ENCODE data around the gene MRLN.
A peak's percentile ranks its signal among the peaks of the same experiment; 100 is the strongest.
"Not testable (repeated sequence)": the region's sequence is repeated elsewhere in the genome, so short reads cannot be mapped to it uniquely, and the experiment has no call there.

The MRLN gene

GRCh38 chr10:59744762-59745161 lies 8.5 kb downstream of the MRLN start:
- not testable (repeated sequence) for DNase-seq

DNA sequence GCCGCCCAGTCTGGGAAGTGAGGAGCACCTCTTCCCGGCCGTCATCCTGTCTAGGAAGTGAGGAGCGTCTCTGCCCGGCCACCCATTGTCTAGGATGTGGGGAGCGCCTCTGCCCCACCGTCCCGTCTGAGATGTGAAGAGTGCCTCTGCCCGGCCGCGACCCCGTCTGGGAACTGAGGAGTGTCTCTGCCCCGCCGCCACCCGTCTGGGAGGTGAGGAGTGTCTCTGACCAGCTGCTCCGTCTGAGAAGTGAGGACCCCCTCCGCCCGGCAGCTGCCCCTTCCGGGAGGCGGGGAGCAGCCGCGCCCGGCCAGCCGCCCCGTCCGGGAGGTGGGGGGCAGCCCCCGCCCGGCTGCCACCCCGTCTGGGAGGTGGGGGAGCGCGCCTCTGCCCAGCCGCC lies 9.1 kb downstream of the MRLN start:
- DNase-seq: not testable (repeated sequence)

DNA sequence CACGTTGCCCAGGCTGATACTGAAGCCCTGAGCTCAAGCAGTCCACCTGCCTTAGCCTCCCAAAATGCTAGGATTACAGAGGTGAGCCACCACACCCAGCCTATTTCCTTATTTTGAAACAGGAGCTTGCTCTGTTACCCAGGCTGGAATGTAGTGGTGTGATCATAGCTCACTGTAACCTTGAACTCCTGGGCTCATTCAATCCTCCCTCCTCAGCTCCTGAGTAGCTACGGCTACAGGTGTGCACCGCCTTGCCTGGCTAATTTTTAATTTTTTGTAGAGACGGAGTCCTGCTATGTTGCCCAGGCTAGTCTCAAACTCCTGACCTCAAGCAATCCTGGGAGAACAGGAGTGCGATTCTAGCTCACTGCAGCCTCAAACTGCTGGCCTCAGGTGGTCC lies 11.7 kb downstream of the MRLN start:
- no peak for DNase-seq

DNA sequence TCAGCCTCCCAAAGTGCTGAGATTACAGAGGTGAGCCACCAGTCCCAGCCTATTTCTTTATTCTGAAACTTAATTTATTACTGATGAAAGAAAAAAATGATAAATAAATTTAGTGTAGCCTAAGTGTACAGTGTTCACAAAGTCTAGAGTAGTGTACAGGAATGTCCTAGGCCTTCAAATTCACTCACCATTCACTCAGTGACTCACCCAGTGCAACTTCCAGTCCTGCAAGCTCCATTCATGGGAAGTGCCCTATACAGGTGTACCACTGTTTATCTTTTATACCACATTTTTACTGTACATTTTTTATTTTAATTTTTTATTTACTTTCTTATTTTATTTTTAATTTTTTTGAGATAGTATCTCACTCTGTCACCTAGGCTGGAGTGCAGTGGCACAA lies 12.2 kb downstream of the MRLN start:
- no peak for DNase-seq

- DNase-seq: no peak
Observed at GRCh38 chr10:59736749-59737148, 16.5 kb downstream of the MRLN start.

DNA sequence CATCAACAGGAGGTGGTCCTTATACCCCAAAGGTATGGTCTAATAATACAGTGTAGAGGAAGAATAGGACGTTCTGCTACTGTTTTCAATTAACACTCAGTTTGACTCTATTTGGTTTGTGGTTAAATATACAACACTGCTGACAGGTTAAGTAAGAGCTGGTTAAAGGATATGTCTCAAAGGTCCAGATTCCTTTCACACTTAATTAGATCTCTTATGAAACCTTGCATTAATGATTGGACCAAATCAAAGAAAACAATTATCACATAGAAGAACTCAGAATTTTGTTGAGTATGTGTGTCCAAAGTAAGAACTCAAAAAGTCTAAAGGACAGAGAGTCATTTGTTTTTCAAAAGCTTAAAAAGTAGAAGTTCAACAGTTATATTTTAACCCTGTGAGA lies 18.0 kb downstream of the MRLN start:
- no peak for DNase-seq

DNA sequence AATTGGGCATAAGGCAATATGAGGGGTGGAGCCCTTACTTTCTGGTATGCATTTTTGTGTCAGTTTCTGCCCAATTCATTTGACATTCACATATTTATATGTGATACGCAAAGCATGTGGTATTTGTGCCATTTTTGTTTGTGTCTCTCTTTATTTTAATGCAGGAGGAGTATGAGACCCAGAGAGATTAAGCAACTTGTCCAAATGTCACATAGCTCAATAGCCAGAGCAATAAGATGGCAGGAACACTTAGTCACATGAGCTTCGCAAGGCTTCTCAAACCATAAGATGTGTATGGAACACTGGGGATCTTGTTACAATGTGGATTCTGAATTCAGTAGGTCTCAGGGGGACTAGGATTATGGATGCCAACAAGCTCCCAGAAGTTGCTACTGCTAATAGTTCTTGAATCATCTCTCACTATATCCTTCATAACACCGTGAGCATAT lies 19.2 kb downstream of the MRLN start:
- DNase-seq: no peak

GRCh38 chr10:59733321-59734013 lies 19.8 kb downstream of the MRLN start:
- DNase-seq: not testable (repeated sequence)

DNA sequence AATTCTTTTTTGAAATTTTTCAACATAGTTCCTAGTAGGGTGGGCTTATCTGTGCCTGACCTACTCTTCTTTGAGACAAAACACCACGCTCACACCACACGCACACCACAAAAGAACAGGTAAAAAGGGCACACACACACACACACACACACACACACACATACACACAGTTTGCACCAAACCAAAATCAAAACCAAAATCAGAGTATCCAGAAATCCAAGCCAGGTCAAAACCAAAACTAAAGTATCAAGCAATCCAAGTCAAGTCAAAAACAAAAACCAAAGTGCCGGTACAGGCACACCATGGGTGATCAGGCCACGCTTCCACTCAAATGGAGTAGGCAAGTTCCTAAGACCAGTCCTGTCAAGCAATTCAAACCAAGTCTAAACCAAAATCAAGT lies 20.4 kb downstream of the MRLN start:
- DNase-seq: not testable (repeated sequence)

- not testable (repeated sequence) for DNase-seq
Observed at GRCh38 chr10:59729167-59729566, 24.1 kb downstream of the MRLN start.

DNA sequence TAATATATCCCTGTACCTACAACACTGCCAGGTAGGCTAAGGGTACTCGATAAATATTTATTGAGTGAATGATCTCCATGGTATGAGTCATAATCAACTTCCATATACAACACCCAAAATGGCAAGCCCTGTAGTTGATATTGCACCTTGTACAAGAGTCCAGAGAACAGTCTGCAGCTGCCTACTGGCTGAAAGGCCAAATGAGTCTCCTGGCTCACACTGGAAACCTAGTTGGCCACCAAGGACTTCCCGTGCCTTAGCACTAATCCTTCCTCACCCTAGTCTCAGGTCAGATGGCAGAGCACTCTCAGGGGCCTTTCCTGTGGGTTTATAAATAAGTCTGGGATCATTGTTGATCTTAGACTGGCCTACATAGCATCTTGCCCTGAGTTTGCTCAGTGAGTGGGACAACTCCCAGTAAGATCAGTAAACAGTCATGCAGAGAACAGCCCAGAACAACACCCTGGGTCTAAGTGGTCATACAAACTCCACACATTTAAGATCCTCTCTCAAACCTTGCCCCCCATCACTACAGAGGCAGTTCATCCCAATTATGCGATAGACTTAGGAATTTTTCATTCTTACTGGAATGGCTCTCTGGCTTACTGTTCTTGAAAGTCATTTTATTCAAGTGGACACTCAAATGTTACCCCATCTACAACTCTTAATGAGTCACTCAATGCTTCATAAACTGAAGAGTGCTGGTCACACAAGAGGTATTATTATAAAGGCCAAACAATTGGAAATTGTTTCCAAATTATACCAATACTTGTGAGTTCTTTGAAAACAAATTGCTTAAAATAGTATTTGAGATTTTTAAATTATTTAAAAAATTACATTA lies 28.9 kb downstream of the MRLN start:
- DNase-seq: peak; percentile 30

DNA sequence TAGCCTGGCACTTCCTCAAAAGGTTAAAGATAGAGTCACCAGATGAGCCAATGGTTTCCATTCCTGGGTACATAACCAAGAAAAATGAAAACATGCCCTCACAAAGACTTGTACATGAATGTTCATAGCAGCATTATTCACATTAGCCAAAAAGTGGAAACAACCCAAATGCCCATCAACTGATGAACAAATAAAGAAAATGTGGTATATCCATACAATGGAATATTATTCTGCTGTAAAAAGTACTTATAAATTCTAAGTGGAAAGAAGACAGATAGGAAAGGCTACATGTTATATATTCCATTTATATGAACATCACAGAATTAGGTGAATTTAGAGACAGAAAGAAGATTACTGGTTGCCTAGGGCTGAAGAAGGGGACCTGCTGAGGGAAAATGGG lies 32.9 kb downstream of the MRLN start:
- no peak for DNase-seq

GRCh38 chr10:59719374-59719773 lies 33.9 kb downstream of the MRLN start:
- no peak for DNase-seq

DNA sequence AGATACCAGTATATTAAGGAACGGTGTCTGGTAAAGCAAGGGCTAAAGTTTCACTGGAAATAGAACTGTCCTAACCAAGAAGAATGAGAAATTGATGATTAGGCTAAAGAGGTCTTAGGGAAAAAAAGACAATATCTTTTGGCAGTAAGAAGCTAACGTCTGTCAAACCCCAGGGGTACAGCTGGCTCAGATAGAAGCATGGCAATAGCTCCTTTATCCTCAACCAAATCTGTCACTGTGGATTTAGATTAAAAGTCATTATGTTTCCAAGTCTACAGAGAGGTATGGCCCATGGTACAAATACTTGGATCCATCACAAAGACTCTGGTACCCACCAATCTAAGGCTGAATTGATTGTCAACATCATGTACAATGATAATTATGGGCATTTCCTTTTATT lies 35.0 kb downstream of the MRLN start:
- DNase-seq: peak; percentile 67

GRCh38 chr10:59713196-59713821 lies 39.9 kb downstream of the MRLN start:
- DNase-seq: no peak

DNA sequence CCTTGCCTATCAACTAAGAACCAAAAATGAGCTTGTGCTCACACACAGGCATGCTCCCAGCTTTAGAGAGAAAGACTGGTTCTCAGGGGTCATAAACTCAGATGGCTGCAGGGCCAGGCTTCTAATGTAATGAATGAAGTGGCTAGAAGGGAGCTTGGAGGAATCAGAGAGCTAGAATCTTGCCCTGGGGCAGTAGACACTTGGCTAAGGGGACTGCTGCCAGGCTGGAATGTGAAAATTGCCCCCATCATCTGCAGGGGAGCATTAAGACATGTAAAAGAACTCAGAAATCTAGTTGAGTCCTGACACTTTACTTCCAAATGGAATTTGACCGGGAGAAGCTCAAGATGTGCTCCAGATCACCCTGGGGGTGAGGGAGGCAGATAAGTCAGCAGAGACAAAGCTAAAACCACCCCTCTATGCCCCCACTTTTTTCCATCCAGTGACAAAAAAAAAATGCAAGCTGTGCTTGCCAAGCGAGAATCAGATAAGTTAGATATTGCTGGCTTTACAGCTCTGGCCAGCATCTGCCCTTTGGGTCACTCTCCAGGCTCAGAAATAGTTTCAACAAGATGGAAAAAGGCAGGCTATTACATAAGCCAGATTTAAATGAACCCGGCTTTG lies 41.3 kb downstream of the MRLN start:
- DNase-seq: no peak

DNA sequence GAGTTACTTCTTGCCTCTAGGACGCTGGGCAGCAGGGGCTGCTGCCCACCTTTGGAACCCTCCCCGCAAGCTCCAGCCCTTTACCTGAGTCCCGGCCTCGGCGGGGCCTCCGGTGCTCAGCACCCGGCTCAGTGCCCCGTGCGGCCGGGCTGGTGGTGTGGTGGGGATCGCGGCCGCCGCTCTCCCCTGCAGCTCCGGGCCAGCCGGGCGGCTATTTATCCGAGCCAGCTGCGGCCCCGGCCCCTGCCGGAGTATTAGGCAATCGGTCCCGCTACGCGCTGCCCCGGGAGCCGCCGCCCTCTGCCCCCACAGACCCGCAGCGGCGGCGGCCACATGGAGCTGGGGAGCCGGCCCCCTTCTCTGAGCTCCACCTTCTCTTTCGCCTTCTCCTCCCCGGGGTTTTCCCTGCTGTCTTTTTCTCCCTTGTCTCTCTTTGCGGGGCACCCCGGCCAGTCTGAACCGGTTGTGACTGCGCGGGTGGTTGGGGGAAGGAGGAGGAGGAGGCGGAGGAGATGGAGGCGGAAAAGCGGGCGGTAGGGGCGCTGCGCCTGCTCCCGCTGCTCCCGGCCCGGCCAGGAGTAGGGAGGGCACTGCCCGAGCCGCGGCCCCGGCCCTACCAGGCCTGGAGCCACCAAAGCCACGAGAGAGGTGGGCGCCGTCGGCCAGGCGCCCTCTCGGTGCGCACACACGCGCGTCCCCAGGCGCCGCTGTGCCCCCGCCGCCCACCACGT lies 43.7 kb downstream of the MRLN start, which contains the start of gene SLC16A9:
Gene SLC16A9 (minus strand): TSS at position 456 of the 731 bp plus-strand sequence. CDS start 25,559 bp downstream, outside the sequence.
- peak; percentile 80 for DNase-seq

DNA sequence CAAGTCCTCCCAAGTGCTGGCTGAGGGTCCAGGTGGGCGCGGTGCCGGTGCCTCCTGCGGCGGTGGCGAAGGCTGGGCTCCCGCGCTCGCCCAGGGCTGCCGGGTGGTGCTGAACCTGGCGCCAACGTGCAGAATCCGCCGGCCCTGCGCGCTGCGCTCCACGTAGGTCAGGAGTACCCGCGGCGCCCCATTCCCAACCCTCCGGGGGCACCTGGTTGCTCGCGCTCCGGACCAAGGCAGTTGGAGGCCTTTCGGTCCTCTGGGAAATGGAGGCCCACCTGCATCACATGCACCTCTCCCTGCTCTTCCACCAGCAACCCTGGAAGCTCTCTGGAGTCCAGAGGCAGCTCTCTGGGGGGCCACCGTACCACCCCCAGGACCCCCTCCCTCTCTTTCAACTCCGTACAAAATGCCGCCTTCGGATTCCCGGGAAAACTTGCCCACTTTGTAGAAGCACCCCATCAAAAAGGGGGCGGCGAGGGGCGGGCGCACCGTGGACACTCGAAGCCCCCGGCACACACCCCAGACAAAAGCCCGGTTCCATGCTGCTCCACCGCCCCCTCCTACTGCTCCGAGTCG lies 44.4 kb downstream of the MRLN start:
- DNase-seq: peak; percentile 42

GRCh38 chr10:59706851-59707797 lies 46.1 kb downstream of the MRLN start:
- no peak for DNase-seq

DNA sequence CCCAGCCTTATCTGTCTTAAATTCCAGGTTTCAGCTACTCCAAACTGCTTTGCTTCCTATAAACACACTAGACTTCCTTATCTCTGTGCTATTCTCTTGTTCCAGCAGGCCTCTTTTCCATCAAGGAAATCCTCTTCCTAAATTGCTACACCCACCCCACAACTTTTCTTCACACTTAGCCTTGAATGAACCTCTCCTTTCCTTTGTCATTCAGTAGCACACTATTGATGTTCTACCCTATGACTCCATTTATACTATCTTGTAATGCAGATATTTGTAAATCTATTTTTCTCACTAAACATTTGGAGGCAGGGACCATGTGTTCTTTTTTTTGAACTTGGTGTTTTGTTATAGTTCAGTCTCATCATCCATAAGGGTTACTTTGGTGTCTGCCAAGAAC lies 47.3 kb downstream of the MRLN start:
- no peak for DNase-seq

DNA sequence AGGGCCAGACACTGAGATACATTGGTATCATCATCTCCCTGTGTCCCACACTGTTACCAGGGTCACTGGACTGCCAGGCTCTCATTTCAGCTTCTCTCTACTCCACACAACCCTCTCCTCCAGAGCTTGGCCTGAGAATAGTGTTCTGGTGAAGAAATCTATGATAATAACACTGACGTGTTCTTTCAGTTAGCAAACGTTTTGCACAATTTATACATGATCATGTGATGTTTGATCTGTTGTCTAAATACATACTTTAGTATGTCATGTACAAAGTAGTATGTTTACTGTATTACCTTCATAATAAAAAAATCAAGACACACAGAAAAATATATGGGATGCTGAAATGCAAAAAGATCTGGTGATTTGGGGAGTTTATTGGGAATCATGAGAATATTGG lies 48.6 kb downstream of the MRLN start:
- DNase-seq: no peak

All from NCI-H82 (cell line).